ENCODE data around the gene SLC6A7.
"Not testable (repeated sequence)": the region's sequence is repeated elsewhere in the genome, so short reads cannot be mapped to it uniquely, and the experiment has no call there.

The SLC6A7 gene

DNA sequence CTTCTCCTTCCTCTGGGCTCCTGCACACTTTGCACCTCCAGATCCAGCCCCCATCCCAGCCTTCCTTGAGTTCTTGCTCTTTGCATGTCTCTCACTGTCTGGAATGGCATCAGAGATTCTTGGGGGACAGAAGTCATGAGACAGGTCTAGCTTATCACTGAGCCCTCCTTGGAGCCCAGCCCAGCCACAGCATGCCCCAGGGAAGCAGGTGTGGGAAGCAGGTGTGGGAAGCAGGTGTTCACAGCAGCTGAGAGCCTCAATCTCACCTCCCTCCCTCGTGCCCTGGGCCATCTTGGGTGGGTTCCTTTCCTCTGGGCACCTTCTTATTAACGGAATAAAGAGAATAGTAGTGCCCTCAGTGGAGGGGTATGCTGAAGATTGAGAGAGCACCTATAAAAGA, 27.2 kb downstream of the SLC6A7 start:
- no peak for DNase-seq

DNA sequence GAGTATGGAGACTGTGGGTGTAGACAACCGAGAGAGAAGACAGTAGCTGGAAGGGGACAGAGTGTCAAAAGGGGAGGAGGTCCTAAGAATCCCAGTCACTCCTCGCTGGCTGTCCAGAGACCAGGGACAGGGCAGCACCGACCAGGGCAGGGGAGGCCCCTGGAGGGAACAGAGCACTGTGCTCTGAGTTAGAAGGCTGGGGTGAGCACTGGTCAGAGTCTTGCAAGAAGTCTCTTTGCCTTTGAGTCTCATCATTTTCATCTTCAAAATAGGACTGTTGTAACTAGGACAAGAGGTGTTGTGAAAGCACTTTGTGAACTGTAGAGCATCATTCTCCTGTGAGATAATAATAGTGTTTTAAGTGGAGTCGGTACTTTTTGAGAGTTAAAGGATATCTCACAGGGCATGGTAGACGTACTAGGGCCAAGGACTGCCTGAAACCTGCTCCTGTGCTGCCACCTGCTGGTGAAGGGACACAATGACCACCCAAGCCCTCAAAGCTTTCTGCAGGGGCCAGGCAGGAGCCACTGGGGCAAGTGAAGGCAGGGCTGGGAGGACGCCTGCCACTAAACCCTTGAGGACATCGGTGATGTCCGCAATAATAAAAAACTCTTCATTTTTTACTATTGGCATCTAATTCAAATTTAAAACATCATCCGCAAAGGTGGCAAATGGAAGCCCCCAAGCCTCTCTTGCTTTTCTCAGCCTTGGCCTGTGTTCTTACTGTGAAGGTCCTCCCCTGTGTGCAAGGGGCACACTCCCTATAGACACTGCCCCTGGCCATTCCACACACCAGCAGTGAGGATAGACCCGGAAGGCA, 28.2 kb downstream of the SLC6A7 start:
- peak in 56 of 58 donors; percentile 7 to 88 (median 68) for DNase-seq

DNA sequence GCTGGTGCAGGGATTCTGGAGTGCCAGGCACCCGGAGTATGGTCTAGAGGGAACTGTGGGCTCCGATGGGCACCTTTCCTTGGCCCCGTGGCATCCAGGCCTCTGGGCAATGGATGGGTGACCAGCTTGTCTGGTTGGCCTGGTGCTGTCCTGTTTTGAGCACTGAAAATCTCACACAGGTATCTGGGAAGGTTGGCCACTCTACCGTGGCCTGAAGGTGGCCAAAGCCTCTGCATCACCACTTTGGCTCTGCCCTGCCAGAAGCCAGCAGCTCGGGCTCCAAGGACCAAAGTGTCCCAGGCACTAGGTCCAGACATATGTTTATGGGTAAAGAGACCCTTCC, 28.8 kb downstream of the SLC6A7 start:
- no peak for DNase-seq

DNA sequence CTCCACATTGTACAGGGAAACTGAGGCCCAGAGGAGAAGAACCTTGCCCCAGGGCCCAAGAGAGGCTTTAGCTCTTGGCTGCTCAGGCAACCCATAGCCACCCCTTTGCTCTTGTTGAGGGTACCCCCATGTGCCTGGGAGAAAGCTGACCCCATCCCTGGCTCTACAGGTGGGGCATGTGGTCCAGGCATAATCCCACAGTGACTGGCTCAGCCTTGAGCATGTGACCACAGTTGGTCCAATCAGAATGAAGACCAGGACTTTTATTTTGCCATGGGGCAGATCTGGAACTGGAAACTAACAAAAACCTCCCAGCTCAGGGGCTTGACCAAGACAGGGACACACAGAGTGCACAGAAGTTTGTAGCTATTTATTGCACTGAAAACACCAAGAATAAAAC, 29.3 kb downstream of the SLC6A7 start:
- DNase-seq, result no peak

DNA sequence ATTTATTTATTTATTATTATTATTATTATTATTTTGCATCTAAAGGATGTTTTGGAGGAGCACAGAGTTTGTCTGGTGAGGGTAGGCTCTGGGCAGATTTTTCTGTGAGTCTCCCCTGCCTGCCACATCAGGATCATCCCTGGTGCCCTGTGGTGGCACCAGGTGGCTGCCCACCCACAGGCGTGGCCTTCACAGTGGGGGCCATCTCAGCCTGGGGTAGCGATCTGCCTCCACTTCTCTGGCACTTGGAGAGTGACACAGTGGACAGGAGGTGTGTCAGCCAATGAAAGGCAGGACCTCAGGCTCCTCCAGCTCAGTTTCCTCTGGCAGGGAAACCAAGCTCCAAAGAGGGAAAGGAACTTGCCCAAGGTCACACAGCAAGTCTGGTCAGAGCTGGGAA, 30.0 kb downstream of the SLC6A7 start:
- DNase-seq, result no peak

DNA sequence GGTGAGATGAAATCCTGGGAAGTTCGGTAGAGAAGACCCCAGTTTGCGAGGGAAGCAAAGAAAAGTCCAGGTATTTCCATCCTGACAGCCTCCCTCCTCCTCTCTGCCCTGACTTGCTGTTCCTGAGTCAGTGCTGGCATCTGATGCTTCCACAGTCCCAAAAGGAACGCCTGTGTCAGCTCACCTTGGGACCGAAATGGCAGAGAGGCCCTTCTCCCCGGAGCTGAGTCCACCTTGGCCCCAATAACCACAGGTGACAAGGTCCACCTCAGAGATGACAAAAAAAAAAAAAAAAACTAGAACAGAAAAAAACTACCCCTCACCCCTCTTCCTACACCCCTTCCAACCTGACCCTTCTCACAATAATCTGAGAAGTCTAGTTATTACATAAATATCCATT, 31.6 kb downstream of the SLC6A7 start:
- no peak for DNase-seq

DNA sequence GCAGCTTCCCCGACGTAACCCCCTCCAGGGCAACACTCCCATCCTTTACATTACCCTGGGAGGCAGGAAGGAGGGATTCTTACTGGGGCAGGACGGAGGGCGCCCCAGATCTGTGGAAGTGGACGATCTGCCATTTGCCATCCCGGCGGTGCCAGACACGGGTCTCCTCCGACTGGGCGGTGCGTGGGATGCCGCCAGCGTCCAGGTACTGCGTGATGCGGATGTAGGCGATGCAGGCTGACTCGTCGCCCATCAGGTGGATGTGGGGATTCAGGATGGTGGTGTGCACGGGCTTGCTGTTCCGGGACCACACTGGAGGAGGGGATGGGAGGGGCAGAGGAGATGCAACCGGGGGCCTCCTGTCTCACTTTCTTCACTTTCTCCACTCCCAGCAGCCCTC, 33.0 kb downstream of the SLC6A7 start:
- no peak for DNase-seq

DNA sequence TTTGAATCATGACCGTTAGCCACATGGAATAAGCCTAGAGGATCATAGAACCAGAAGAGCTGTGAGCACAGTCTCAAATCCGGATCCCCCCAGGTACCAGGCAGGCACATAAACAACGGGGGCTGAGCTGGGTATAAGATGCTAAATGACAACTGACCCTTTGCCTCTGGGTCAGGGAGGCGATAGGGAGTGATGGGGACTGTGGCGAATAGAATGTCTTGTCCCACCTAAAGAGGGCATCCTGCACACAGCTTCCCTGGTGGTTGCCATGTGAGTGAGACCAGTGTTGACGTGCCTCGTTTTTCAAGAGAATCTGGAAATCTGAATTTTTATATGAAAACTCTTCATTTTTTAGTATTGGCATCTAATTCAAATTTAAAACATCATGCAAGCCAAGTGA, 33.6 kb downstream of the SLC6A7 start:
- DNase-seq, result no peak

DNA sequence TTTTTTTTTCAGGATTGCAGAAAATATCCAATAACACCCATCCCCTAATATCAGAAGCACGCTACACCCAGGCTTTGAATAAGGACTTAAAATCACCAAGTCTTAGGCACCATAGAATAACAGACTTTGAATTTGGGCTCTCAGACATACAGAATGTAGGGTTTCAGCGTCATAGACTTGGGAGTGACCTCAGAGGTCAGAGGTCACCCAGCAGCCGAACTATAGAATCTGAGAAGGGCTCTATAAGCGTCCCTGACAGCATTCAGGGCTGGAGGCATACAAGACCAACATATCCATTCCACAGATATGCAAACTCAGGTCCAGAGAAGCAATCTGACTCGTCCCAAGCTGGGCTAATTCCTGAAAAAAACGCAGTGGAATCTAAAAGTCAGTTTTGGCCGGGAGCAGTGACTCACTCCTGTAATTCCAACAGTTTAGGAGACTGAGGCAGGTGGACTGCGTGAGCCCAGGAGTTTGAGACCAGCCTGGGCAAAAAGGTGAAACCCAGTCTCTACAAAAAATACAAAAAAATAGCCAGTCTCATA, 34.7 kb downstream of the SLC6A7 start:
- DNase-seq, result no peak

DNA sequence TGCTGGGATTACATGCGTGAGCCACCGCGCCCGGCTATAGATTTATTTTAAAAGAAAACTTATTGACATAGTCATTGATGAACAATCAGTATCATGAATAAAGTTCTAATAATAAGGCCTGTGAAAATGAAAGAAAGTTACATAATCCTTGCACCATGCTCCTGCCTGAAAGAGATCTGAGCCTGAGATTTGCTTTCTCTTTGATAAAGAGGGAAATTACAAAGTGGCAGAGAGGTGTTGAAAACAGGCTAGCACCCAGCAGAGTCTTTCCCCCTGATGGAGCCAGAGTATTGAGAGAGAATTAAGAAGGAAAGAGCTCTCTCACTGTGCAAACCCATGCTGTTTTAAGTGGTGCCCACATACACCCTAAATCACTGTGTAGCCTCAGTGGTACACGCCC, 37.2 kb downstream of the SLC6A7 start:
- no peak for DNase-seq

DNA sequence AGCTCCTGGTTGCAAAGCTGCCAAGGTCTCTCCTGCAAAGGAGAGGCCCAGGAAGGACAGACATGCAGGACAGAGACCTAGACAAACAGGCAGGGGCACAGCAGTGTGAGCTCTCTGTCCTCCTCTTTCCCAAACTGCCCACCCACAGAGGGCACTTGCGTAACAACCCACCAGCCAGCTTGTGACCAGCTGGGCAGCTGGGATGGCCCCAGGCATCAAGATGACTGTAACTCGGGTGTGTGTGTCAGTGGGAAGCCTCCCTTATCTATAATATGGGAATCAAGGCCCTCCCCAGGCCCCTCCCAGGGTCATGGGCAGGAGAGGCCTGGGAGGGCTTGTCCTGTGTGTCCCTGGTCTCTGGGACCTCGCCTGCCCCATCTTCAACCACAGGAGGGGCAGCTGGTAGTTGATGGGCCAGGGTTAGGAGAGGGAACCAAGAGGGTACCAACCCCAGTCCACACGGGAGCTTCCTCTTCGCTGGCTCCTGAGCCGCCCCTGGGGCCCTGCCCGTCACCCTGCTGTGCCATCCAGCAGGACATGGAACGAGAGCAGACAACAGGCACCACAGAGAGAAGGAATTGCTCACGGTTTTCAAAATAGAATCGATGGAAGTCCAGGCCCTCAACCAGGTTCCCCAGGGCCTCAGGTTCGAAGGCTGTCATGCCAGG, 37.9 kb downstream of the SLC6A7 start:
- DNase-seq, result no peak

DNA sequence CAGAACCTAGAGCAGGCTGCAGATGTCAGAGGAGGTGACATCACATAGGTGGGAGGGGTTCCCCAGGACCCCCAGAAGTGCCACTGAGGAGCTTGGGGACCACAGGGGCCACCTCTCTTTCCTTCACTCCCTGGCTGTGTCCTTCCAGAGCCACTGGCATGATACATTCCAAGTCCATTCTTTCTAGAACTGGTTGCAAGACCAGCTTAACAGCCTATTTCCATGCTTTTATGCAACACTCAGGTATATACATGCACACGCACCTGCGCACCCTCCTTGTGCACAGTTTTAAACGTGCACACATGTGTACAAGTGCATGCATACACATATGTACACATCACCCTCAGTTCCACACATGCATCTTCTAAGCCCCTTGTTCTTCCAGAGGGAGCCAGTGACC, 39.7 kb downstream of the SLC6A7 start:
- DNase-seq, result no peak

DNA sequence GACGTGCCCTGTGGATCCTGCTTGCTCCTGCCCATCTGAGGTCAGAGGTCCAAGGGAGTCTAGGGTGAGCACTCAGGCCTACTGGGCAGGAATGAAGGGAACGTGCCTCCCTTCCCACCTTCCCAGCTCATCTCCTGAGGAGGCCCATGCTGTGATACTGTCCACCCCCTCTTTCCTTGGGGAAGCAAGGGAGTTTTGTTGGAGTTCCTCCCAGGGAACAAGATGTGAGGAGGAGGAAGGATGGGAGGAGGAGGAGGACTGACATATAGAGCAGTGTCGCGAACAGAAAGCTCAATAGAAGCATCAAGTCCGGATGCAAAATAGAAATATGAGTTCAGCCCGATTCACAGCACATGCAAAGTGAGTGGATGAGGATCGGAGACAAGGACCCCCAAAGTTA, 41.0 kb downstream of the SLC6A7 start:
- peak in 10 of 58 donors; percentile 8 to 61 (median 29) for DNase-seq

DNA sequence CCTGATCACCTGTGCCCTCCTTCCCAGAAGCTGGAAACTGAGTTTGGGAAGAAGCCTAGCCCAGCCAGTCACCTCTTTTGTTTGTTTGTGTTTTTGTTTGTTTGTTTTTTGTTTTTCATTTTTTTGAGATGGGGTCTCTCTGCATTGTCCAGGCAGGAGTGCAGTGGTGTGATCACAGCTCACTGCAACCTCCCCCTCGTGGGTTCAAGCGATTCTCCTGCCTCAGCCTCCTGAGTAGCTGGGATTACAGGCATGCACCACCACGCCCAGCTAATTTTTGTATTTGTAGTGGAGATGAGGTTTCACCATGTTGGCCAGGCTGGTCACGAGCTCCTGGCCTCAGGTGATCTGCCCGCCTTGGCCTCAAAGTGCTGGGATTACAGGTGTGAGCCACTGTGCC, 43.8 kb downstream of the SLC6A7 start:
- DNase-seq, result not testable (repeated sequence)

DNA sequence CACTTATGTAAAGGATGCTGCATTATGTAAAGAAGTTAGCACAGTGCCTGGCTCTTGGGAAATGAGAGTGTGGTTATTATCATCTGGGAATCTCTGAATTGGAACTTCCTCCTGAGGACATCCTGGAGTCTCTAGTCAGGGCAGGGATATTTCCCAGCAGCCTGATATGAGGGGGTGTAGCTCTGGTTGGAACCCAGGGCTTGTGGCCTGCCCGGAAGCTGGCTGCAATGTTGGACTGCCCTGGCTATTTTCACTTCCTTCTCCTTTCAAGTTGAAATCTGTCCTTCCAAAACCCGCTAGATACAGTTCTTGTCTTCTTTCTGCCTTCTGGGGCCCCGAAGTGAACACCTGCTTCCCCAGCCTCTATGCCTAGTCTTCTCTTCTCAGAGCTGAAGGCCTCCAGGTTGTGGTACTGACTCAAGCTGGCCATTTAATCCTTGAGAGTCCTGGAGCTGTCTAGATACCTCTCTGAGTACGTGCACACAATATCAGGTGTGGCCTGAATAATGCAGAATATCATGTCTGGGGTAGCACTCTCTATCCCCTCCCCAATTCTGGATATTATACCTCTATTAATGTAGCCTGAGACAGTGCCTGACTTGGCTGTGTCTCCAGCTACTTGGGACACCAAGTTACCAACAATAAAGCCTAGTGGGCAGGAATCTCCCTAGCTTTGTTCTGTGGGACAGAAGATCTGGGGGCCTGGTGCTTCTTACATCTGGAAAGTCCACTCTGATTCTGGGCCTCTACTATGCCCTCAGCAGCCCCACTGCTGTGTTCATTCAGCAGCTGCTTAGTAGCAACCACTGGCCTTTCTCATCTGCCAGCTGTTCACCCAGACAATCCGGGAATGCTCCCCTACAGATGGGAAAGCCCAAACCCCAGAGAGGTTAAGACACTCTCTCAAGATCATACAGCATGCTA, 45.0 kb downstream of the SLC6A7 start:
- peak in 4 of 58 donors; percentile 6 to 34 (median 17) for DNase-seq

DNA sequence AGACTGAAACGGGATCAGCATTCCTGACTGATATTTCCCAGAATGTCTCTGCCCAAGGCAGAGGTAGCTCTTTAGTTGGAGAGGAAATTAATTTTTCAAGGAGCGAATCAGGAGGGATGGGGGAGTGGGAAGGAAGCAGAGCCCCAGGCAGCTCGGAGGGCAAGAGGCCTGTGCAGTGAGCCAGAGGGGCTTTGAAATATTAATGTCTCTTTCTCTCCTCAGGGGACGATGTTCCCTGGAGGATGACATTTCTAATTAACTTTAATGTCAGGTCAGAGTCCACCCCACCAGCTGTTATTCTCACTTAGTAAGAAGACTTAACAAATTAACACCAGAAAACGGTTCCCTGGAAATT, 45.6 kb downstream of the SLC6A7 start:
- no peak for DNase-seq

DNA sequence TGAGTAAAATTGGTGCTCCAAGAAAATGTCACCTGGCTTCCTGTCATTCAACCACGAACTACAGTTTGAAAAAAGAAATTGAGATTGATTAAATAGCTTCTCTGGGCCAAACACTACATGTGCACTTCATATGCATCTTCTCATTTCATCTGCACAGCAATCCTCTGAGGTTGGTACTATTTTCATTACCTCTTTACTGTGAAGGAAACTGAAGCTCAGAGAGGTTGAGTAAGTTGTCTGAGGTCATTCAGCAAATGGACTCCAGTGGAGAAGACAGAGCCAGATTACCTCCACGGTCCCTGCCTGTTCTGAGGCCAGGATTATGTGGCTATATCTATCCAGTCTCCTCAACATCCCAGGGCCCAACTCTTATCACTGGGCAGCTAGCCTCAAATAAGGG, 46.5 kb downstream of the SLC6A7 start:
- DNase-seq, result no peak

DNA sequence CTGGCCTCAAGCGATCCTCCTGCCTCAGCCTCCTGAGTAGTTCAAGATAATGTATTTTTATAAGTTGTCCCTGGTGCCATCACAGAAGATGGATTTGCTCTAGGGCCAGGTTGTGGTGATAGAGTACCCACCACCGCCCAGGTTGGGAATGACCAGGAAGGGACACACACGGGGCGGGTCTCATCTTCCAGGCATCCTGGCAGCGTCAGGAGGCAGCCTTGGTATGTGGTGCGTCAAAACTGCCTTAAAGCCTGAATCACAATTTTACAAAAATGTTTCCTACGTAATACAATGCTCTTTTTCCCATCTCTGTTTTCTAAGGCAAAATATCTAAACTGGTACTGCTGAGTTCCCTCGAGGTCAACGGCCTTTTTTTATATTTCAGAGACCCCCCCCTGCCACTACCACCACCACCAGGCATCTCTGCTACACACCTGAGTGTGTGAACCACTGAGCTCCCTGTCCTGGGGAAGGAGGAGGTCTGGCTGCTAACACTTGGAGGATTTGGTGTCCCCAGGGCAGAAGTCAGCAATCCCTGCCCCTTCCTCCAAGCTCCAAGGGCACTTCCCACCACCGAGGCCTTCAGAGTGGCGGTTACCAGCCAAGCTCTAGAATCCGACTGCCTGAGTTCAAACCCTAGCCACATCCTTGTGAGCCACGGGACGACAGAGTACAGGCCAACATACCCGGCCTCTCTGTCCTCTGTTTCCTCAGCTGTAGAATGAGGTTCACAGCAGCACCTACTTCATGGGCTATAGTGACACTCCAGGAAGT, 47.3 kb downstream of the SLC6A7 start:
- no peak for DNase-seq

DNA sequence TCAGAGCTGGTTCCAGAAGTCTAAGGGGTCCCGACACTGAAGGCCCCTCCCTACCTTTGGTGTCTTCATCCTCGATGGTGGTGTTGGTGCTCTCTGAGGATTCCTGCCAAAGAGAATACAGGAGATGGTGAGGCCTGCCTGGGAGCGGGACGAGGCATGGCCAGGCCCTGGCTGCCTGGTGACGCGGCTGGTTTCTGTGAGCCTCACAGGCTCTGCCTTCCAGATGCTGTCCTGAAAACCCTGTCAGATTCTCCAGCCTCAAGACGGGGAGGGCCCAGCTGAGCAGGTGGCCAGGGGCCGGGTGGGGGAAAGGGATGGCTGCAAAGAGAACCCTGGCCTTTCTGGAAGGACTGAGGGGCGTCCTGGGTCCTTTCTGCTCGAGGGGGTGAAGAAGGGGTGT, 48.8 kb downstream of the SLC6A7 start:
- no peak for DNase-seq

DNA sequence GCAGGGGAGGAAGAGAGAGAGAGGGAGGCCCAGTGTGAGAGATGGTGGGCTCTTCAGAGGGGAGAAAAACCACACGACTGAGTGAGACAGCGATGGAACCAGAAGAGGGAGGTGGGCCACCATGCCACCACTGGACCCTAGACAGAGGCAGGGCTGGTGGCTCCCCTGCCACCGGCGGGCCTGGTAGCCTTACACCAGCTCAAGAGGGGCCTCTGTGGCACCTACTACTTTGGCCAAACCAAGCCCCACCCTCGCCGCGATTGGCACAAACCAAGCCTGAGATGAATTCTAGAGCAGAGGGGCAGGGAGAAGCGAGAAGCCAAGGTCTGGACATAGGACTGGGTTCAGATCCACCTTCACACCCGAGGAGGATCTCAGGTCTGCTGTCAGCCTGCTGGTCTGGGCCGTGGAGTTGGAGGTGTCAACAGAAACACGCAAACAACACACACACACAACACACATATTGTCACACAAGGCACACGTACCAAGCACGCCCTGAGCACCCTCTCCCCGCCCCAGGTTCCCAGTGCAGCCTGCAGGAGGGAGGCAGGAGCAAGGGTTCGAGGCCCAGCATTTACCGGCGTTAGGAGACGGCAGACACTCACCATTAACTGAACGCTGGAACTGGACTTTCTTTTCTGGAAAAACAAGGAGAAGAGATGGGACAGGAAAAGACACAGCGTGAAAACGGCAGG, 49.4 kb downstream of the SLC6A7 start:
- no peak for DNase-seq

DNA sequence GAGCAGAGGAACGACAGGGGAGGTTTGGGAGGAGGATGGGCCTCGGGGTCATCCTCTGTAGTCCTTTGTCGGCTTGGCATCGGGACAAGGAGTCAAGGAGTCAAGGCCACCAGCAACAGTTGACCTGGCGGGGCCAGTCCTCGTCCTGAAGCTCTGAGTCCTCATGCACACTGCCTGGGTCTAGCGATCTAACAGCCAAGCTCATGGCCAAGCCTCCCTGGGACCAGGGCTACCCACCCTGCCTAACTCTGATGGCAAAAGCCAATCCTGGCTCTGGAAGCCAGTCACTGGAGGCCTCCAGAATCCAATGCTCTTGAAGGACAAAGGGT, 49.9 kb downstream of the SLC6A7 start:
- DNase-seq, result no peak

All from anterior cingulate cortex (tissue), 58 donors.